Activated B cell treated with CpG ODN at 0.5 μM for 24 hours (primary cell): ENCODE measurements around the gene ACAA2. TPM values are rescaled to one million over a fixed set of nuclear protein-coding genes. Genes with fewer than 3 reads are reported as not detected.

ENCODE experiments used
- ATAC-seq: fragments of 200-7000 bp; cut with Tn5 transposase; one replicate; pipeline ENCODE4 v1.10.0; 2021; ENCODE audit warnings: low read depth, mild to moderate bottlenecking, moderate library complexity
- CTCF ChIA-PET: fragments of 350-600 bp; sonication (Branson Sonifier 250); formaldehyde crosslinking; loops from one replicate; lab custom pipeline; 2021; ENCODE audit warnings: antibody characterized with exemption; lab: Charles Lee
- POLR2A ChIA-PET: fragments of 350-600 bp; sonication (Branson Sonifier 250); formaldehyde crosslinking; loops from one replicate; lab custom pipeline; 2021; ENCODE audit warnings: antibody characterized with exemption; lab: Charles Lee
- DNase-seq: peaks from one replicate; pipeline ENCODE4 v3.0.0; 2022
- H3K27ac Mint-ChIP-seq: one replicate; pipeline ENCODE4 v1.8.0; 2020; ENCODE audit warnings: mixed read lengths
- H3K27me3 Mint-ChIP-seq: one replicate; pipeline ENCODE4 v1.8.0; 2021; ENCODE audit warnings: mixed read lengths
- H3K36me3 Mint-ChIP-seq: one replicate; pipeline ENCODE4 v1.8.0; 2021; ENCODE audit warnings: low read depth, mixed read lengths
- H3K4me1 Mint-ChIP-seq: one replicate; pipeline ENCODE4 v1.8.0; 2021; ENCODE audit warnings: mixed read lengths
- H3K4me3 Mint-ChIP-seq: one replicate; pipeline ENCODE4 v1.8.0; 2020; ENCODE audit warnings: mild to moderate bottlenecking, mixed read lengths
- H3K9me3 Mint-ChIP-seq: one replicate; pipeline ENCODE4 v1.8.0; 2020; ENCODE audit warnings: mixed read lengths
- CTCF ChIP-seq: fragments of 200-600 bp; IDR thresholded peaks from one replicate; pipeline ENCODE4 v1.8.0; 2022; ENCODE audit warnings: antibody characterized with exemption, mild to moderate bottlenecking
- intact Hi-C: fragments of 100-400 bp; cut with micrococcal nuclease; formaldehyde crosslinking; loops from one replicate; pipeline ENCODE4 v1.15.1; 2024
- total RNA-seq: library from RNA; stranded (reverse); gene quantifications from 2 replicates; pipeline ENCODE4 v1.2.3, GENCODE V29; 2022

ACAA2 gene
- total RNA-seq, 1 donor from 2014 or later, result 24.9 TPM

- ATAC-seq, result no peak
- Mint-ChIP-seq H3K9me3 (no peaks in the 10 kb centered on the region), H3K27ac (no peak overlapping the region)
These were observed 36.2 kb upstream of the ACAA2 start for GRCh38 chr18:49849331-49850217.

GRCh38 chr18:49848115-49848514 lies 34.8 kb upstream of the ACAA2 start:
- Mint-ChIP-seq H3K27ac (no peak overlapping the region), H3K4me3 (no peak overlapping the region), H3K36me3 (no peaks in the 10 kb centered on the region), H3K27me3 (peaks cover 13% of the 10 kb centered on the region), H3K4me1 (no peaks in the 10 kb centered on the region), H3K9me3 (no peaks in the 10 kb centered on the region)
- intact Hi-C loops, result no loop called here
- ATAC-seq (no peak), DNase-seq (no peak)
- TF ChIP-seq CTCF, result no peak
- POLR2A ChIA-PET, result no interaction called here
- CTCF ChIA-PET, result no interaction called here

More at GRCh38 chr18:49849331-49850217, 36.2 kb upstream of the ACAA2 start:
- POLR2A ChIA-PET, result no interaction called here
- CTCF ChIA-PET, result no interaction called here
- Mint-ChIP-seq H3K4me1 (no peaks in the 10 kb centered on the region), H3K36me3 (no peaks in the 10 kb centered on the region), H3K27me3 (peaks cover 13% of the 10 kb centered on the region), H3K4me3 (no peak overlapping the region)
- DNase-seq, result no peak
- TF ChIP-seq CTCF, result no peak
- intact Hi-C loops, result no loop called here

GRCh38 chr18:49847524-49847923 lies 34.2 kb upstream of the ACAA2 start:
- ChIA-PET POLR2A (no interaction called here), CTCF (no interaction called here)
- DNase-seq, result no peak
- no peak for TF ChIP-seq CTCF
- H3K36me3 Mint-ChIP-seq, result no peaks in the 10 kb centered on the region
- no peak overlapping the region for H3K27ac Mint-ChIP-seq
- no peaks in the 10 kb centered on the region for H3K4me1 Mint-ChIP-seq
- intact Hi-C loops, result no loop called here
- no peak overlapping the region for H3K4me3 Mint-ChIP-seq
- H3K27me3 Mint-ChIP-seq, result peaks cover 13% of the 10 kb centered on the region
- H3K9me3 Mint-ChIP-seq, result no peaks in the 10 kb centered on the region
- ATAC-seq, result no peak

GRCh38 chr18:49846718-49847470 lies 33.6 kb upstream of the ACAA2 start:
- POLR2A ChIA-PET, result no interaction called here
- Mint-ChIP-seq H3K4me1 (no peaks in the 10 kb centered on the region), H3K9me3 (no peaks in the 10 kb centered on the region)

More at GRCh38 chr18:49846718-49847470, 33.6 kb upstream of the ACAA2 start:
- intact Hi-C loops, result no loop called here
- peaks cover 13% of the 10 kb centered on the region for H3K27me3 Mint-ChIP-seq
- no peak for TF ChIP-seq CTCF
- no peak overlapping the region for H3K4me3 Mint-ChIP-seq
- no peak for DNase-seq
- no peaks in the 10 kb centered on the region for H3K36me3 Mint-ChIP-seq
- H3K27ac Mint-ChIP-seq, result no peak overlapping the region
- CTCF ChIA-PET, result no interaction called here
- no peak for ATAC-seq
